Transverse colon (tissue), 4 donors: Measurements from ENCODE around the gene C1QTNF6. TPM values are rescaled to one million over a fixed set of nuclear protein-coding genes. Genes with fewer than 3 reads are reported as not detected.

Experiments used
- DNase-seq: peaks from one replicate; pipeline ENCODE4 v3.0.0-alpha.2; 2019
- H3K27ac ChIP-seq, 4 donors: fragments of 200-600 bp; sonication (generic); 2 replicates each; pipeline ENCODE4 v1.5.1; 2016 to 2018; ENCODE audit warnings: inconsistent platforms in 4 of 4
- H3K27me3 ChIP-seq: fragments of 200-600 bp; sonication (generic); 2 replicates; pipeline ENCODE4 v1.5.1; 2017; ENCODE audit warnings: inconsistent platforms
- H3K36me3 ChIP-seq, 4 donors: fragments of 200-600 bp; sonication (generic); 2 replicates each; pipeline ENCODE4 v1.5.1; 2017 to 2019; ENCODE audit warnings: inconsistent platforms in 4 of 4
- H3K4me1 ChIP-seq, 4 donors: fragments of 200-600 bp; sonication (generic); 2 replicates each; pipeline ENCODE4 v1.5.1; 2017 to 2020; ENCODE audit warnings: inconsistent platforms in 4 of 4
- H3K4me3 ChIP-seq, 4 donors: fragments of 200-600 bp; sonication (generic); 1 replicate in 1 of 4; 2 replicates in 3 of 4; pipeline versions ENCODE4 v1.5.1 to v1.6.1; 2017 to 2019; ENCODE audit warnings: inconsistent platforms in 4 of 4
- H3K9me3 ChIP-seq, 2 donors: fragments of 200-600 bp; sonication (generic); 2 replicates each; pipeline ENCODE4 v1.5.1; 2017 to 2019; ENCODE audit warnings: inconsistent platforms in 2 of 2
- CTCF ChIP-seq, 5 experiments: fragments of 200-600 bp in 3 of 5; fragments of 450-650 bp in 2 of 5; sonication (generic) in 3 of 5; IDR thresholded peaks; 1 replicate in 2 of 5; 2 replicates in 3 of 5; pipeline ENCODE4 v1.5.1; 2016 to 2017; ENCODE audit warnings: antibody characterized with exemption in 5 of 5, inconsistent platforms in 3 of 5, mild to moderate bottlenecking in 2 of 5, moderate library complexity in 1 of 5
- EP300 ChIP-seq: sonication (generic); formaldehyde crosslinking; IDR thresholded peaks from one replicate; pipeline ENCODE4 v1.6.1; 2017; ENCODE audit warnings: antibody characterized with exemption, low read depth
- POLR2A ChIP-seq: fragments of 450-650 bp; IDR thresholded peaks from one replicate; pipeline ENCODE4 v1.6.1; 2016; ENCODE audit warnings: antibody characterized with exemption, mild to moderate bottlenecking, moderate library complexity
- POLR2AphosphoS5 ChIP-seq, 3 donors: sonication (generic); formaldehyde crosslinking; IDR thresholded peaks; one replicate each; pipeline ENCODE4 v1.6.1; 2016; ENCODE audit warnings: antibody characterized with exemption in 3 of 3
- WGBS, 2 donors: methylation state at CpG; one replicate each; pipeline ENCODE4 v1.1.5; 2018; ENCODE audit warnings: low coverage in 1 of 2; 5-methylcytosine and 5-hydroxymethylcytosine counted together
- in situ Hi-C, 4 donors: fragments of 200-750 bp; cut with MboI; loops; one replicate each; pipeline versions ENCODE4 v1.15.0 to v1.15.1; 2017; ENCODE audit warnings: low sequenced_read_pairs in 3 of 4, low pct_ligation_motif_present in 1 of 4, low pct_unique_long_range_greater_than_20kb in 1 of 4
- intact Hi-C: fragments of 100-400 bp; cut with DNase I; formaldehyde crosslinking; loops from one replicate; pipeline ENCODE4 v1.15.1; 2023; ENCODE audit warnings: low total_unique reads
- total RNA-seq, 4 donors: library from RNA; depleted of rRNA; stranded (reverse); fragments of >200 nt; gene quantifications; one replicate each; pipeline ENCODE4 v1.1.0, GENCODE V29; 2016

The C1QTNF6 gene
- total RNA-seq, 4 donors from 2014 or later, result 1.4 to 68.8 (median 7.5) TPM

DNA sequence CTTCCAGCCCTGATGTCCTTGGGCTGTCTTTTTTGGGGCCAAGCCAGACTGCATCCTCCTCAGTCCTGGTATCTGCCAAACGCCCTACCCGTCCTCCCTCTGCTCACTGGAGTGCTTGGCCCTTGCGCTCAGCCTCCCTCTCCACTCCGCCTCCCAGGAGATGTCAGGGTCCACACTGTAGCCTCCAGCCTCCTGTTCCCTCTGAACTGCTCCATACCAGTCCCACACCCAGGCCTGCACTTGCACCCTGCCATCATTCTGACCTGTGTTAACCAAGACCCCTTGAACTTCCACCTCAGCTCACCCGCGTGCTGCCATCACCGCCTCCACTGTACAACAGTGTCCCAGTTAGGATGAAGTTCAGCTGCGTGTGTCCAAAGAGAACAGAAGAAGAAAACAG is 32.1 kb downstream of the C1QTNF6 start:
- Histone ChIP-seq H3K9me3 (no peaks in the 10 kb centered on the region), H3K4me1 (no peaks in the 10 kb centered on the region), H3K27me3 (no peaks in the 10 kb centered on the region), H3K36me3 (no peaks in the 10 kb centered on the region), H3K4me3 (no peak overlapping the region), H3K27ac (no peak overlapping the region)
- in situ Hi-C loops (no loop called here), intact Hi-C loops (no loop called here)
- DNase-seq, result no peak
- TF ChIP-seq EP300, result no peak
- no peak for TF ChIP-seq POLR2A
- TF ChIP-seq CTCF (IDR thresholded peaks at IDR 0.05), result no peak
- TF ChIP-seq POLR2AphosphoS5 (IDR thresholded peaks at IDR 0.05), result no peak
- WGBS, 2 donors, result 90% methylated on average over 2 to 8 of the region's 8 CpGs

- in situ Hi-C loops, result no loop called here
- no peak overlapping the region for H3K4me3 ChIP-seq
- WGBS, 2 donors, result 71% methylated on average over 7 of the region's 7 CpGs; no CpG with 5 or more reads in 1 of the 2 donors
- no peak for TF ChIP-seq POLR2A
- TF ChIP-seq POLR2AphosphoS5 (IDR thresholded peaks at IDR 0.05), result no peak
- no peak for TF ChIP-seq EP300
- no peak for TF ChIP-seq CTCF (IDR thresholded peaks at IDR 0.05)
- H3K4me1 ChIP-seq, result no peaks in the 10 kb centered on the region
- no peak for DNase-seq
- no peaks in the 10 kb centered on the region for H3K9me3 ChIP-seq
- H3K36me3 ChIP-seq, result no peaks in the 10 kb centered on the region
- H3K27ac ChIP-seq, result no peak overlapping the region
- H3K27me3 ChIP-seq, result no peaks in the 10 kb centered on the region
- intact Hi-C loops, result no loop called here
These were observed 32.9 kb downstream of the C1QTNF6 start for GRCh38 chr22:37154925-37155712.

DNA sequence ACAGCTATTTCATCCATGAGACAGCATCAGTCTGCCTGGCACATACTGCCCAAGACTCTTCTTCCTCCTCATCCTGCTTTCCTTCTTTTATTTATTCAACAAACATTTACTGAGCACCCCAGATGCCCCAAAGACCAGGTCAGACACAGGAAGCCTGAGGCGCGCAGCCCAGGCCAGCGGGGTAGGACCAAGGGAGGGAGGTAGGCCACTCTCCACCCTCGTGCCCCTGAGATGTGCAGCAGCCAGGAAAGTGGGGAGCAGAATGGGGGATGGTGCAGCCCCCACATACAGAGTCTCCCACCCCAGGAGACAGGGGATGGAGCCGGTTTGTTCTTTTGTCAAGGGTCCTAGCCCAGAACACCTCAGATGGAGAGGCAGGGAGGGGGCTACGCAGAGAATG is 34.1 kb downstream of the C1QTNF6 start:
- no peak for DNase-seq
- H3K36me3 ChIP-seq, result no peaks in the 10 kb centered on the region
- in situ Hi-C loops (no loop called here), intact Hi-C loops (no loop called here)
- H3K27me3 ChIP-seq, result no peaks in the 10 kb centered on the region
- H3K27ac ChIP-seq, result no peak overlapping the region
- TF ChIP-seq POLR2A (no peak), CTCF (IDR thresholded peaks at IDR 0.05) (no peak), EP300 (no peak), POLR2AphosphoS5 (IDR thresholded peaks at IDR 0.05) (no peak)
- no peaks in the 10 kb centered on the region for H3K9me3 ChIP-seq
- H3K4me3 ChIP-seq, result no peak overlapping the region
- H3K4me1 ChIP-seq, result no peaks in the 10 kb centered on the region
- 90% methylated on average over 6 of the region's 6 CpGs; no CpG with 5 or more reads in 1 of the 2 donors for WGBS, 2 donors

GRCh38 chr22:37151401-37151800 is 36.6 kb downstream of the C1QTNF6 start:
- intact Hi-C loops, result no loop called here
- in situ Hi-C loops, result no loop called here
- Histone ChIP-seq H3K9me3 (no peaks in the 10 kb centered on the region), H3K4me1 (no peaks in the 10 kb centered on the region), H3K27me3 (no peaks in the 10 kb centered on the region), H3K36me3 (no peaks in the 10 kb centered on the region), H3K4me3 (no peak overlapping the region), H3K27ac (no peak overlapping the region)
- no peak for TF ChIP-seq POLR2AphosphoS5 (IDR thresholded peaks at IDR 0.05)
- TF ChIP-seq EP300, result no peak
- TF ChIP-seq CTCF (IDR thresholded peaks at IDR 0.05), result no peak
- no peak for TF ChIP-seq POLR2A
- no peak for DNase-seq
